Stimulated activated CD4-positive, alpha-beta T cell treated with anti-CD3 and anti-CD28 coated beads, Interleukin-4, amount 100 ng/mL, for 4 hours (primary cell): ENCODE measurements around the gene DOLPP1.

Experiments
- DNase-seq, 2 experiments: peaks; one replicate each; pipeline ENCODE4 v3.0.0-alpha.2; 2020

Gene DOLPP1

DNA sequence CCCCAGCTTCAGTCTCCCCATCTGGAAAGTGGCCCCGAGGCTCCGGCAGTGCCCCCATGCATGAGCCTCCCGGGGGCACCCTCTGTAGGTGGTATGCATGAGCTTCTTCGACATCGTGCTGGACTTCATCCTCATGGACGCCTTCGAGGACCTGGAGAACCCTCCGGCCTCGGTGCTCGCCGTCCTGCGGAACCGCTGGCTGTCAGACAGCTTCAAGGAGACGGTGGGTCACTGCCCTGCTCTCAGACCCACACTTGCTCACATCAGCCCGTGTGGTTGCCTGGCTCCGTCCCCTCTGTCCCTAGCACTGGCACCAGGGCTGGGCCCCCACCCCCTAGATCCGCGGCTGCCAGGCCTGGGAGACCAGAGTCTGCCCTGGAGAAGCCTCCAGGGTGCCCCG, 12.8 kb upstream of the DOLPP1 start:
- DNase-seq = no peak

- DNase-seq = peak; percentile 39 to 46
These were observed 11.7 kb upstream of the DOLPP1 start for GRCh38 chr9:129068990-129069861.

DNA sequence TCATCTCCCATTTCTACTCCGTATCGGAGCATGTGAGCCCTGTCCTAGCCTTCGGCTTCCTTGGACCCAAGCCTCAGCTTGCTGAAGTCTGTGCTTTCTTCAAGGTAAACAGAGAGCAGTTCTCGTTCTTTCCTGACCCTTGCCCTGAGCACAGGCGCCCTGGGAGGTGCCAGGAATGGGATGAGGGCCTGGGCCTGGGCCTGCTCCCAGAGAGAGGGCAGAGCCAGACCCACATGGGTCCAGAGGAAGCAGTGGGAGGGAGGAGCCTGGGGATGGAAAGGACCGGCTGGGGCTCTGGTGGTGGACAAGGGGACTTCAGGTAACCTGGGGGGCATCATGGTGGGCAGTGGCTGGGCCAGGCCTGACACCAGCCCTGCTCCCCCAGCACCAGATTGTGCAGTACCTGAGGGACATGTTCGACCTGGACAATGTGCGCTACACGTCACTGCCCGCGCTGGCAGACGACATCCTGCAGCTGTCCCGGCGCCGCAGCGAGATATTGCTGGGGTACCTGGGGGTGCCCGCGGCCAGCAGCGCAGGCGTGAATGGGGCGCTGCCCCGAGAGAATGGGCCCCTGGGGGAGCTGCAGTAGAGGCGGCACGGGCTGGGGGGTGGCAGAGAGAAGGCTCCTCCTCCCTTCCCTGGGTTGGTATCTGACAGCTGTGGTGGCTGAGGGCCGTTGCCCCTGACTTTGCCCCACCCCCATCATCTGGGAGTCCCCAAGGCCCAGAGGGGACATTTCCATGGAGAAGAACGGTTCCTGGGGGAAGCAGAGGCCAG, 10.9 kb upstream of the DOLPP1 start:
- DNase-seq = no peak

- no peak for DNase-seq
These were observed 10.0 kb upstream of the DOLPP1 start for GRCh38 chr9:129070696-129071525.

DNA sequence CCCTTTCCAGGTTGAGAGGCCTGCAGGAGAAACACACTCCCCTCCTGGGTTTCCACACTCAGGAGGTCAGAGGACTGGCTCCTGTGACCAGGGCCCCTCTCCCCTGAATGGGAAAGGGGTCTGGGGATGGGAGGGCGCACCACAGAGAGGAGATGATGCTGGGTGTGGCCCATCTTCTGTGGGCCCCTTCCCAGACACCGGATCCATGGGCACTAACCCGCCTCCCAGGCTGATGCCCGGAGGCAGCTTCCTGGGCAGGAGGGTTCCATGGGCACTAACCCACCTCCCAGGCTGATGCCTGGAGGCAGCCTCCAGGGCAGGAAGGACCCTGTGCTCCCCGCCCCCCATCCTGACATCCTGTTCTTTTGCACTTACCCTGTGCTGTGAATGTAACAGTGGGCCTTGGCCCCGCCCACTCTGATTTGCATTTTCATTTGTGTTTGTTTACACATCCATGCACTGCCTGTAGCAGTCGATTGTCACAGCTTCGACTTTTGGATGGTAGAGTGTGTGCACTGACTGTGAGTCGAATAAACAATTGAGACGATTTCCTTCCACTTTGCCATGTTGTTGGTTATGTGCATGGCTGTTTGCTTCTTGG, 9.3 kb upstream of the DOLPP1 start:
- no peak for DNase-seq

GRCh38 chr9:129072171-129072570, 8.7 kb upstream of the DOLPP1 start:
- no peak for DNase-seq

GRCh38 chr9:129073404-129073803, 7.5 kb upstream of the DOLPP1 start:
- no peak for DNase-seq

DNA sequence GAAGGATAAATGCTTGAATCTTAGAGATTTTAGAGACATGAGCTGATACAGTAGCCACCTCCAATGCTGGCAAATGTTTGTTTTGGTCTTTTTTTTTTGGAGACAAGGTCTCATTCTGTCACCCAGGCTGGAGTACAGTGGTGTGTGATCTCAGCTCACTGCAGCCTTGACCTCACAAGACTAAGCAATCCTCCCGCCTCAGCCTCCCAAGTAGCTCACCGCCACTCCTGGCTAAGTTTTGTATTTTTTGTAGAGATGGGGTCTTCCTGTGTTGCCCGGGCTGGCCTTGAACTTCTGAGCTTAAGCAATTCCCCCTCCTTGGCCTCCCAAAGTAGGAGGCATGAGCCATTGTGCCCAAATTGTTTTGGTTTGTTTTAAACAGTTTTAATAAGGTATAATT, 6.8 kb upstream of the DOLPP1 start:
- no peak for DNase-seq

DNA sequence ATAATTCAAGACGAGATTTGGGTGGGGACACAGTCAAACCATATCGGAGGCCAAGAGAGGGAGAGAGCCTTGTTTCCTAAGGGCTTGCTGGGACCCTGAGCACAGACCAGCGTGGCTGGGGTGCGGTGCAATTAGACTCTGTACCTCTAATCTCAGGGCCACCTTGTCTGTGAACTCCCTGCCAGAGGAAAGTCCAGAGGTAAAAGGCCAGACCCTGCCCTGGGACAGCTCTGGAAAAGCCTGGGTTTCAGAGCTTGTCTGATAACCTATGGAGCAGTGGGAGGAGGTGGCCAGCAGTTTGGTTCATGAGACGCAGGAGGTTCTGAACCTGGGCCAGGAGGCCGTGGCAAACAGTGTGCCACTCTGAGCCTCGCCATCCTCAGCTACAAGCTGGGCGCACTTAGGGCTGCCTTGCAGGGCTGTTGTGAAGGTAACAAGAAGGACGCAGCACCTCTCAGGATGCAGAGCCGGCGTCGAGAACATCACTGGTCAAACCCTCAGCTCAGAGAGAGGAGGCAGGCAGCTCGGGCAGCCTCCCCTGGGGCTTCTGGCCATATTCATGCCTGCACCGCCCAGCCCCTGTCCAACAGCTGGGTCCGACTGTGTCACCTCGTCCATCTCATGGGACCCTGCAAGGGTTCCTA, 4.8 kb upstream of the DOLPP1 start:
- no peak for DNase-seq

DNA sequence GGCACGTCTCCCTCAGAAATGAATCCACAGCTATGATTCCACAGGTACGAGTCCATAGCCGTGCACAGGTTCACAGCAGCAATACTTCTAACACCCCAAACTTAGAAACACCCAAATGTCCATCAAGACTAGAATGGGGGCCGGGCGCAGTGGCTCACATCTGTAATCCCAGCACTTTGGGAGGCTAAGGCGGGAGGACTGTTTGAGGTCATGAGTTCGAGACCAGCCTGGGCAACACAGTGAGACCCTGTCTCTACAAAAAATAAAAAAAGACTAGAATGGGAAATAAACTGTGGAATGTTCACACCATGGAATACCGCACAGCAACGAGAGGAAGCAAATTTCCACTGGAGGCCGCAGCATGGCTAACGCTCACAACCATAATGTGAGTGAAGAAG, 4.3 kb upstream of the DOLPP1 start:
- no peak for DNase-seq

- no peak for DNase-seq
These were observed 3.7 kb upstream of the DOLPP1 start for GRCh38 chr9:129077236-129077635.

- no peak for DNase-seq
These were observed 2.0 kb upstream of the DOLPP1 start for GRCh38 chr9:129078691-129079503.

- no peak for DNase-seq
These were observed 1.1 kb upstream of the DOLPP1 start for GRCh38 chr9:129079829-129080228.

GRCh38 chr9:129080298-129080600, 662 bp upstream of the DOLPP1 start:
- DNase-seq = no peak

GRCh38 chr9:129081388-129081904, 535 bp downstream of the DOLPP1 start:
- DNase-seq = no peak

DNA sequence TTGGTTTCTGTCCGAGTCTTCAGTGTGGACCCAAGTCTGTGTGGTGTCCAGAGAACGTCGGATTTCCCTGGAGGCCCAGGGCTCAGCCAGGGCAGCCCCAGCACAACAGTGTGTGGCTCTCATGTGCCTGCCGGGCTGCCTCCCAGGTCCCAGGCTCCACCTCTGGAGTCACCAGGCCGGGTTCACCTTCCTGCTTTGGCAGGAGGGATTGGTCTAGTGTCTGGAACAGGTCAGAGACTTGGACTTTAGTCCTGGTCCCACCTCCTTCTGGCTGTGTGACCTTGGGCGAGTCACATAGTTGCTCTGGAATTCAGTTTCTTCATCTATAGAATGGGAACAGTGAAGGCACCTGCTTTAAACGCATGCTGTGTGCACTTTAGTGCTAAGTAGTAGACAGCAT, 3.2 kb downstream of the DOLPP1 start:
- no peak for DNase-seq

GRCh38 chr9:129089246-129089645, 8.3 kb downstream of the DOLPP1 start:
- no peak for DNase-seq

- no peak for DNase-seq
These were observed 12.9 kb downstream of the DOLPP1 start for GRCh38 chr9:129093602-129094386.

- DNase-seq = no peak
These were observed 13.7 kb downstream of the DOLPP1 start for GRCh38 chr9:129094387-129095169.
